Measurements from ENCODE around the gene TAPT1.

The TAPT1 gene

DNA sequence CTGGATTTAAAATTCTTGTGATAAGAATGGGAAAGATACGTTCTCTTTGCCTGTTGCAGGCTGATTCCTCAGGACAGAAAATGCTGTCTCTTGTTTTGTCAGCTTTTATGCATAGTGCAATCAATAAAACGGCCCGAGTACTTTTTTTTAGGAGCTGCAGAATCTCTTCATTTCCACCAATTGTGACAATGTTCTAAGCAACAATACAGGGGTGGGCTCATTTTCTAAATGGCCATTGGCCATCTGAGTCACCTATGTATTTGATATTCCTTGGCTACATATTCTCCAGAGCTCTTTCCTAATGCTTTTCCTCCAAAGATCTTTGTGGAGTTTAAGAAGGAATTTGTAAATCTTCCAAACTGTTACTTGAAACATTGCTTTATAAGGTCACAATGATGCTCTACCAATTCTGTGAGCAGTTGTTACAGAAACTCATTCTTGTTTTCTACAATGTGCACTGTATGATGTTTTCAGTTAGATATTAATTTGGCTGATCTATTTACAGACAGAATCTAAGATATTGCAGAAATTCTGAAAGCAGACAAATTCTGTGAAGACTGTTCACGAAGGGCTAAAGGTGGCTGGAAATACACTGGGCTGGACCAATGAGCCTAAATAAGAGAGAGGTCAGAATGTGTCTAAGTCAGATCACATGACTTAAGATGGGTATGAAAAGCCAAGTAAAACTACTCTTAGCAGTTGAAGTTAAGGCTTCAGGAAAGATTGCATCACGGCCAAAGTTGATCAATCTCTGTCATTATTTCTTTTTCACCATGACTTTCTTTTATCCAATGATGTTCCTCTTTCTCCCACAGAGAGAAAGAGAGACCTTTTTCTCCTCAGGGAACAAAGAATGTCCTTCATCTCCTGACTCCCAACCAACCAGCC, 33.4 kb downstream of the TAPT1 start:
- no peaks in the 10 kb centered on the region for H3K27me3 Mint-ChIP-seq (ENCODE audit: low read depth)
- peak overlapping the region in 2 of 3 experiments; percentile 71 to 93 for H3K27ac Mint-ChIP-seq
- no peak for TF ChIP-seq CTCF (IDR thresholded peaks at IDR 0.05; ENCODE audit: unreplicated experiment in 3 of 3)
- H3K4me1 Mint-ChIP-seq = peaks cover 37% of the 10 kb centered on the region
- H3K9me3 Mint-ChIP-seq = no peaks in the 10 kb centered on the region
- H3K4me3 Mint-ChIP-seq = peak overlapping the region in 1 of 3 experiments; percentile 1
- peaks cover 26% of the 10 kb centered on the region for H3K36me3 Mint-ChIP-seq (ENCODE audit: low read depth)

DNA sequence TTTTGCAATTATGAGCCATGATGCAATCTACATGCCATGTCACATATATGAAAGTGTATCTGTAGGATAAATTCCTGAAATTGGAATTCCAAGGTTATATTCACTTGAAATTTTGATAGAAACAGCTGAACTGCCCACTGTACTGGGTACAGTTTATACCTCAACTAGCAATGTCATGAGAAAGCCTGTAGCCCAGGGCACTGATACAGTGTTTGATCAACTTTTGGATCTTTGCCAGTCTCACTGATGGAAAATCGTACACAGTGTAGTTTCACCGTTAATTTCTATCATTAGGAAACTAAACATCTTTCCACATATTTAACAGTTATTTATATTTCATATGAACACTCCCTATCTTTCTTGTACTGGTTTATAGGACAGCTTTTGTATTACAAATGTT, 34.2 kb downstream of the TAPT1 start:
- H3K9me3 Mint-ChIP-seq = no peaks in the 10 kb centered on the region
- peak overlapping the region in 2 of 3 experiments; percentile 71 to 93 for H3K27ac Mint-ChIP-seq
- peaks cover 30% of the 10 kb centered on the region for H3K36me3 Mint-ChIP-seq (ENCODE audit: low read depth)
- H3K4me3 Mint-ChIP-seq = no peak overlapping the region
- TF ChIP-seq CTCF (IDR thresholded peaks at IDR 0.05; ENCODE audit: unreplicated experiment in 3 of 3) = no peak
- peaks cover 29% of the 10 kb centered on the region for H3K4me1 Mint-ChIP-seq
- H3K27me3 Mint-ChIP-seq (ENCODE audit: low read depth) = no peaks in the 10 kb centered on the region

DNA sequence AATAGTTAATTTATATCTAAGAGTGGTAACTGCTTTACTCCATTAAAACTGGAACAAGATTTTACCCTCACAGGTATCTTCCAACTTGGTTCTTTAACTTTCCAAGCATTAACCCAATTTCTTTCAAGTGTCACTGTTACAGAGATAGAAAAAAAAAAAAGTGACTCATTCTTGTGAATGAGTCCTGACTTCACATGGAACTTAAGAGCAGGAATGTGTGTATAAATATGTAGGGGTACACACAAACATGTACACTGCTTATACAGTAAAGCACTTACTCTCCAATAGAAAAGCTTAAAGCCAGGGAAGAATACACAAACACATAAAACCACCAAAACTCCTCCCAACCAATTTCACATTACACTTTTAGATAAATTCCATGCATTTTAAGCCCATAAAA, 38.8 kb downstream of the TAPT1 start:
- H3K9me3 Mint-ChIP-seq = no peaks in the 10 kb centered on the region
- H3K36me3 Mint-ChIP-seq (ENCODE audit: low read depth) = peaks cover 36% of the 10 kb centered on the region
- H3K27ac Mint-ChIP-seq = no peak overlapping the region
- TF ChIP-seq CTCF (IDR thresholded peaks at IDR 0.05; ENCODE audit: unreplicated experiment in 3 of 3) = no peak
- H3K27me3 Mint-ChIP-seq (ENCODE audit: low read depth) = no peaks in the 10 kb centered on the region
- peaks cover 4% of the 10 kb centered on the region for H3K4me1 Mint-ChIP-seq
- H3K4me3 Mint-ChIP-seq = no peak overlapping the region

DNA sequence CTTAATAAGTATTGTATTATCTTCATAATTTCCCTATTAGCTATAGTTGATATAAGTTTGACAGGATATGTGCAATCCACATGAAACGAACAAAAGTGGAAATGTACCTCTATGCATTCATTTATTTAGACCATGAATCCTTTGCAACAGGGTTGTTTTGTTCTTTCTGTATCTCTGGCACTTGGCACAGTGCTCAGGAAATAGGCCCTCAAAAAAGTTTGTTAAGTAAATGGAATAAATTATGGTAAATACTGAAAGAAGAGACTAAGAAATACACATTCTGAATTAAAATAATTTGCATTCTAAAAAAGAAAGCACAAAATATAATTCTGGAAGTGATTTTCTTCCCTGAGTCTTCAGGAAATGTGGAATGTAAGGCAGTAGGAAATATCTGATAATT, 39.3 kb downstream of the TAPT1 start:
- peaks cover 36% of the 10 kb centered on the region for H3K36me3 Mint-ChIP-seq (ENCODE audit: low read depth)
- no peaks in the 10 kb centered on the region for H3K27me3 Mint-ChIP-seq (ENCODE audit: low read depth)
- no peak overlapping the region for H3K27ac Mint-ChIP-seq
- H3K9me3 Mint-ChIP-seq = no peaks in the 10 kb centered on the region
- H3K4me1 Mint-ChIP-seq = no peaks in the 10 kb centered on the region
- H3K4me3 Mint-ChIP-seq = no peak overlapping the region
- TF ChIP-seq CTCF (IDR thresholded peaks at IDR 0.05; ENCODE audit: unreplicated experiment in 3 of 3) = no peak

GRCh38 chr4:16183604-16184003, 42.7 kb downstream of the TAPT1 start:
- H3K4me1 Mint-ChIP-seq = no peaks in the 10 kb centered on the region

More at GRCh38 chr4:16183604-16184003, 42.7 kb downstream of the TAPT1 start:
- no peak for TF ChIP-seq CTCF (IDR thresholded peaks at IDR 0.05; ENCODE audit: unreplicated experiment in 3 of 3)
- H3K9me3 Mint-ChIP-seq = no peaks in the 10 kb centered on the region
- peaks cover 19% of the 10 kb centered on the region for H3K36me3 Mint-ChIP-seq (ENCODE audit: low read depth)
- H3K27ac Mint-ChIP-seq = no peak overlapping the region
- no peak overlapping the region for H3K4me3 Mint-ChIP-seq
- no peaks in the 10 kb centered on the region for H3K27me3 Mint-ChIP-seq (ENCODE audit: low read depth)

Data from nephron (organoid).